Endothelial cell of umbilical vein (primary cell): ENCODE results near the gene MRPL55. TPM values are rescaled to one million over a fixed set of nuclear protein-coding genes. Genes with fewer than 3 reads are reported as not detected.

Experiments used
- BruUV-seq: library from RNA; stranded (reverse); fragments of 400-500 nt; replicated peaks from 2 replicates; lab custom pipeline; 2021; lab: Mats Ljungman, UMichigan
- CTCF ChIA-PET: fragments of 300-600, 350-600 bp; sonication (Branson Sonifier 250); formaldehyde crosslinking; loops from one replicate; lab custom pipeline; 2021; ENCODE audit warnings: antibody characterized with exemption, inconsistent platforms; lab: Charles Lee
- POLR2A ChIA-PET: fragments of 300-600, 350-600 bp; sonication (Branson Sonifier 250); formaldehyde crosslinking; loops from one replicate; lab custom pipeline; 2021; ENCODE audit warnings: antibody characterized with exemption, inconsistent platforms; lab: Charles Lee
- DNase-seq: peaks from one replicate; pipeline ENCODE4 v3.0.0-alpha.2; 2011; ENCODE audit warnings: low read depth, low spot score
- FAIRE-seq: peaks from 2 replicates; lab custom pipeline; 2011; peaks lifted over from hg19 to GRCh38; lab: Jason Lieb, UNC
- H2AFZ ChIP-seq: 2 replicates; pipeline ENCODE4 v1.6.0; 2012; ENCODE audit warnings: low read depth, low read length, control low read depth, inconsistent platforms
- H3K27ac ChIP-seq: 2 replicates; pipeline ENCODE4 v1.5.1; 2011; ENCODE audit warnings: low read depth, mild to moderate bottlenecking, control low read depth, low read length, moderate library complexity; ENCODE audit not compliant: insufficient read depth
- H3K27me3 ChIP-seq, 2 experiments: 2 replicates each; pipeline versions ENCODE4 v1.6.0 to v1.6.1; 2011; ENCODE audit warnings: low read length in 2 of 2, mixed read lengths in 1 of 2; ENCODE audit not compliant: control insufficient read depth in 2 of 2, insufficient read depth in 2 of 2
- H3K36me3 ChIP-seq, 2 experiments: 2 replicates in 1 of 2; 3 replicates in 1 of 2; pipeline ENCODE4 v1.5.1; 2011; ENCODE audit warnings: low read length in 2 of 2, mild to moderate bottlenecking in 1 of 2, moderate library complexity in 1 of 2; ENCODE audit not compliant: control insufficient read depth in 2 of 2, insufficient read depth in 2 of 2; ENCODE audit errors: extremely low read depth in 1 of 2
- H3K4me1 ChIP-seq: 3 replicates; pipeline ENCODE4 v1.5.1; 2011; ENCODE audit warnings: mild to moderate bottlenecking, low read length; ENCODE audit not compliant: control insufficient read depth, insufficient read depth; ENCODE audit errors: extremely low read depth
- H3K4me2 ChIP-seq: 2 replicates; pipeline ENCODE4 v1.6.1; 2011; ENCODE audit warnings: low read length, control low read depth, mixed read lengths; ENCODE audit not compliant: insufficient read depth
- H3K4me3 ChIP-seq, 3 experiments: fragments of 200-600 bp in 1 of 3; sonication (generic), shearing (Covaris generic) in 1 of 3; replicated peaks in 1 of 3; 2 replicates each; pipeline ENCODE4 v1.5.1; 2011 to 2016; ENCODE audit warnings: control low read depth in 3 of 3, low read length in 3 of 3, mild to moderate bottlenecking in 2 of 3, inconsistent platforms in 1 of 3, low read depth in 1 of 3, moderate library complexity in 1 of 3; ENCODE audit not compliant: insufficient read depth in 1 of 3
- H3K79me2 ChIP-seq: 2 replicates; pipeline ENCODE4 v1.6.0; 2012; ENCODE audit warnings: low read length, inconsistent platforms; ENCODE audit not compliant: control insufficient read depth, insufficient read depth
- H3K9ac ChIP-seq: replicated peaks from 2 replicates; pipeline ENCODE3; 2011; ENCODE audit warnings: low read length, control low read depth; ENCODE audit not compliant: insufficient read depth; ENCODE audit errors: extremely low read depth
- H3K9me1 ChIP-seq: replicated peaks from 3 replicates; pipeline ENCODE4 v1.6.0; 2011; ENCODE audit warnings: mild to moderate bottlenecking, low read length; ENCODE audit not compliant: control insufficient read depth, insufficient read depth; ENCODE audit errors: extremely low read depth
- H3K9me3 ChIP-seq: replicated peaks from 2 replicates; pipeline ENCODE4 v1.5.1; 2012; ENCODE audit warnings: low read length, inconsistent platforms; ENCODE audit not compliant: control insufficient read depth, insufficient read depth
- H4K20me1 ChIP-seq: replicated peaks from 2 replicates; pipeline ENCODE3; 2011; ENCODE audit warnings: mild to moderate bottlenecking, low read length; ENCODE audit not compliant: control insufficient read depth, insufficient read depth; ENCODE audit errors: extremely low read depth
- EZH2 ChIP-seq: IDR thresholded peaks from 2 replicates; pipeline ENCODE4 v1.6.1; 2012; ENCODE audit warnings: borderline replicate concordance, low read depth, mild to moderate bottlenecking, moderate library complexity, low read length, inconsistent platforms; ENCODE audit not compliant: severe bottlenecking
- FOS ChIP-seq: IDR thresholded peaks from 2 replicates; pipeline ENCODE4 v1.6.1; 2011; ENCODE audit warnings: mild to moderate bottlenecking, low read length, moderate library complexity, borderline replicate concordance; ENCODE audit not compliant: insufficient read depth
- GATA2 ChIP-seq: IDR thresholded peaks from 2 replicates; pipeline ENCODE4 v1.7.0; 2011; ENCODE audit warnings: low read depth, mild to moderate bottlenecking, moderate library complexity, mixed read lengths, low read length; ENCODE audit not compliant: insufficient read length, insufficient read depth
- JUN ChIP-seq: IDR thresholded peaks from 2 replicates; pipeline ENCODE4 v1.6.1; 2011; ENCODE audit warnings: borderline replicate concordance, low read depth; ENCODE audit not compliant: insufficient read length, insufficient read depth
- MYC ChIP-seq: IDR thresholded peaks from one replicate; pipeline ENCODE4 v1.6.1; 2011; ENCODE audit warnings: mild to moderate bottlenecking, low read depth, low read length
- POLR2A ChIP-seq: IDR thresholded peaks from 2 replicates; pipeline ENCODE4 v1.6.1; 2012; ENCODE audit warnings: low read depth, mild to moderate bottlenecking, control low read depth, low read length
- POLR2AphosphoS5 ChIP-seq: IDR thresholded peaks from 2 replicates; pipeline ENCODE4 v1.6.1; 2012; ENCODE audit warnings: low read depth, mild to moderate bottlenecking, control low read depth, low read length, moderate library complexity; ENCODE audit not compliant: insufficient read depth
- dilution Hi-C: fragments of 300-500 bp; cut with MboI; formaldehyde crosslinking; loops from one replicate; pipeline ENCODE4 v1.15.0; 2019; ENCODE audit warnings: low sequenced_read_pairs; ENCODE audit not compliant: extremely low pct_ligation_motif_present
- intact Hi-C: fragments of 100-400 bp; cut with micrococcal nuclease; formaldehyde crosslinking; loops from one replicate; pipeline ENCODE4 v1.10.0; 2022
- polyA plus RNA-seq, 4 experiments: library from polyadenylated mRNA; depleted of rRNA in 3 of 4; stranded (reverse) in 3 of 4; unstranded in 1 of 4; fragments of >200 nt; gene quantifications; 2 replicates each; pipeline versions ENCODE4 v1.2.1 to v1.2.3, GENCODE V29; 2011 to 2012; ENCODE audit warnings: missing spikeins in 1 of 4
- total RNA-seq: library from RNA; stranded (reverse); gene quantifications from 2 replicates; pipeline ENCODE4 v1.2.3, GENCODE V29; 2021
- TF ChIP-seq, protein P1 (sequence below): IDR thresholded peaks from 2 replicates; pipeline ENCODE4 v1.6.1; 2011; ENCODE audit not compliant: insufficient read depth, insufficient read length
- TF ChIP-seq, protein P2 (sequence below), 2 donors: IDR thresholded peaks; 1 replicate in 1 of 2; 2 replicates in 1 of 2; pipeline ENCODE4 v1.5.1; 2011; ENCODE audit warnings: low read length in 2 of 2, mild to moderate bottlenecking in 2 of 2, moderate library complexity in 2 of 2, control low read depth in 1 of 2, inconsistent platforms in 1 of 2, low read depth in 1 of 2; ENCODE audit not compliant: insufficient read depth in 1 of 2; ENCODE audit errors: extremely low read depth in 1 of 2

The MRPL55 gene
- total and polyA plus RNA-seq, 2 donors (not counting 3 experiments of a cell fraction or from before 2014, with no cell fraction given): 58.7 to 155 TPM

DNA sequence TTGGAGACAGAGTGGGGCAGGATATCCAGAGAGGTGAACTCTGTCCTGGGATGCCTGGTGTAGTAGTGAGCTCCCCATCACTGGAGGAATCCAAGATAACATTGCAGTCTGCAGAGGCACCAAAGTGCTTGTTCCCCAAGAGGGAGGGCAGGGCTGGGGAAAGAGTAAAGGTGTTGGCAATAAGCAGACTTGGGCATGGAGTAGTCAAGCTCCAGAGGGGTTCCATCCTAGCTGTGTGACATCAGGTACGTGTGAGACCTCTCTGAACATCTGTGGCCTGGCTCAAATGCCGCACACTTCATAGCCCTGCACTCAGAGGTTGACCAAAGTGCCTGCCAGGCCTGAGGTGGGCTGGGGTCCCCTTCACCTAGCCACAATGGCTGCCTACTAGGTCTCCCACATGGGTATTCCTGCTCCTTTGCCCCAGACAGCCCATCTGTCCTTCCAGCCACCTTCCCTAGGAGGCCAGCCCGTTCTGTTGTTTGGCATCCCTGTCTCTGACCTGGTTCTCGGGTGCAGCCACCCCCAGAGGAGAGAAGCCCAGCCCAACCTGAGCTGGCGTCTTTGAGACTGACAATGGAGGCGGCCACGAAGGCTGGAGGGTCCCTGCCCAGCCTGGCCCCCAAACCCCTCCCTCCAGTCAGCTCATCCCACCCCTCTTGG lies 29.4 kb downstream of the MRPL55 start:
- Histone ChIP-seq H3K9me1 (no peaks in the 10 kb centered on the region), H3K27ac (no peak overlapping the region), H4K20me1 (peaks cover 4% of the 10 kb centered on the region), H3K9ac (no peak overlapping the region), H3K79me2 (peaks cover 35% of the 10 kb centered on the region), H3K27me3 (no peaks in the 10 kb centered on the region), H3K36me3 (no peaks in the 10 kb centered on the region), H2AFZ (no peak overlapping the region), H3K4me1 (peaks cover 13% of the 10 kb centered on the region), H3K9me3 (no peaks in the 10 kb centered on the region), H3K4me2 (no peak overlapping the region), H3K4me3 (no peak overlapping the region)
- DNase-seq (no peak), FAIRE-seq (no peak)
- POLR2A ChIA-PET: no interaction called here
- intact Hi-C loops (loop anchor here (5.0 to 10.0 kb wide), 4 partner anchors 77 to 515 kb away; partner anchors contain the start of genes JMJD4, SNAP47 and ZNF678), dilution Hi-C loops (no loop called here)
- CTCF ChIA-PET: interaction anchor here (0.9 kb wide), 1 partner anchor 80 kb away, joined by 3 read pairs; no protein-coding TSS in a partner anchor
- BruUV-seq: no TSS peak
- TF ChIP-seq MYC (no peak), POLR2A (no peak), POLR2AphosphoS5 (no peak), EZH2 (no peak), JUN (no peak), GATA2 (no peak), FOS (no peak)
- TF ChIP-seq, protein P1, sequence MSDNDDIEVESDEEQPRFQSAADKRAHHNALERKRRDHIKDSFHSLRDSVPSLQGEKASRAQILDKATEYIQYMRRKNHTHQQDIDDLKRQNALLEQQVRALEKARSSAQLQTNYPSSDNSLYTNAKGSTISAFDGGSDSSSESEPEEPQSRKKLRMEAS: no peak
- TF ChIP-seq, protein P2, sequence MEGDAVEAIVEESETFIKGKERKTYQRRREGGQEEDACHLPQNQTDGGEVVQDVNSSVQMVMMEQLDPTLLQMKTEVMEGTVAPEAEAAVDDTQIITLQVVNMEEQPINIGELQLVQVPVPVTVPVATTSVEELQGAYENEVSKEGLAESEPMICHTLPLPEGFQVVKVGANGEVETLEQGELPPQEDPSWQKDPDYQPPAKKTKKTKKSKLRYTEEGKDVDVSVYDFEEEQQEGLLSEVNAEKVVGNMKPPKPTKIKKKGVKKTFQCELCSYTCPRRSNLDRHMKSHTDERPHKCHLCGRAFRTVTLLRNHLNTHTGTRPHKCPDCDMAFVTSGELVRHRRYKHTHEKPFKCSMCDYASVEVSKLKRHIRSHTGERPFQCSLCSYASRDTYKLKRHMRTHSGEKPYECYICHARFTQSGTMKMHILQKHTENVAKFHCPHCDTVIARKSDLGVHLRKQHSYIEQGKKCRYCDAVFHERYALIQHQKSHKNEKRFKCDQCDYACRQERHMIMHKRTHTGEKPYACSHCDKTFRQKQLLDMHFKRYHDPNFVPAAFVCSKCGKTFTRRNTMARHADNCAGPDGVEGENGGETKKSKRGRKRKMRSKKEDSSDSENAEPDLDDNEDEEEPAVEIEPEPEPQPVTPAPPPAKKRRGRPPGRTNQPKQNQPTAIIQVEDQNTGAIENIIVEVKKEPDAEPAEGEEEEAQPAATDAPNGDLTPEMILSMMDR (IDR thresholded peaks at IDR 0.05; ENCODE audit: extremely low read depth in 1 of 2, insufficient read depth in 1 of 2, low read depth in 1 of 2, low read length in 2 of 2): no peak
